Stimulated activated CD4-positive, alpha-beta T cell treated with anti-CD3 and anti-CD28 coated beads, Interleukin-4, amount 100 ng/mL, for 48 hours (primary cell): ENCODE data around the gene HDGFL3.

Experiments used
- DNase-seq, 2 donors: peaks; one replicate each; pipeline ENCODE4 v3.0.0-alpha.2; 2020; ENCODE audit warnings: low read depth in 2 of 2

The HDGFL3 gene

DNA sequence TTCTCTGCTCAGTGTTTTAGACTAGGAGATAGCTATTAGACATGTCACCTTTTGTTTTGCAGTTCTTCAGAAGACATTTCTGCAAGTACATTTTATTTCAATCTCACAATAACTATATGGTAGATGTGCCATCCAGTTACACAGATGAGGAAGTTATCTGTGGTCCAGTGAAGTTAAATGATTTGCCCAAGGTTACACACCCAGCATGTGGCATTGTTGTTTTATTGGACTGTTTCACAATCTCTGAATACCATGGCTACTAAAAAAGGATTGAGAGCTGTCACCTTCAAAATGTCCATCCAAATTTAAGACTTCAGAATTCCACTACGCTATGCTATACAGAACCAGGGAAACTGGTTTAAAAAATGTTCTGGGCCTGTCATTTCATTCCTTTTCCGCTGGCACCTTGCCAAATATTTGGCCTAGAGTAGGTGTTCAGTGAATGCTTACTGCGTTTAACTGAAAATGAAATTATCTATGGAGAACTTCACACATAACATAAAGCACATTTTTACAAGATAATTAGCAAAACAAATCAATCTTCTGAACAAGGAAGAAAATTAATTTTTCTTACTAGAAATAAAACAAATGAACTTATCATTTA lies 80.0 kb downstream of the HDGFL3 start:
- no peak for DNase-seq

DNA sequence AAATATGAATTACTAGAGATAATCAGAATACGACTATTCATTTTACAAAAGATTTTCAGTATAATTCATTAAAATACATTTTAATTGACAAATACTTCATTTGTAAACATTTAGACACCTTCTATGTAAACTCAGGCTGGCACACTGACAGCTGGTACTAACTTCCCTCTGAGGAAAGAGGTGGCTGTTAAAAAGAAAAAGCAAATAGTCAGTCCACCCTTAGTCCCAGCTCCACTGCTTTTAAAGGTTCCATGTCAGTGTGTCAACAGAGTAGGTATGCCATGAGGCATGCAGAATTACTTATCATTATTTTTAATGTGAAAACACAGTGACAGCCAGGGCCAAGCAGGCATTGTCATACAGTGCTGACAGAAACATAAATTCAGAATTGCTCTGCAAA lies 84.1 kb downstream of the HDGFL3 start:
- no peak for DNase-seq

DNA sequence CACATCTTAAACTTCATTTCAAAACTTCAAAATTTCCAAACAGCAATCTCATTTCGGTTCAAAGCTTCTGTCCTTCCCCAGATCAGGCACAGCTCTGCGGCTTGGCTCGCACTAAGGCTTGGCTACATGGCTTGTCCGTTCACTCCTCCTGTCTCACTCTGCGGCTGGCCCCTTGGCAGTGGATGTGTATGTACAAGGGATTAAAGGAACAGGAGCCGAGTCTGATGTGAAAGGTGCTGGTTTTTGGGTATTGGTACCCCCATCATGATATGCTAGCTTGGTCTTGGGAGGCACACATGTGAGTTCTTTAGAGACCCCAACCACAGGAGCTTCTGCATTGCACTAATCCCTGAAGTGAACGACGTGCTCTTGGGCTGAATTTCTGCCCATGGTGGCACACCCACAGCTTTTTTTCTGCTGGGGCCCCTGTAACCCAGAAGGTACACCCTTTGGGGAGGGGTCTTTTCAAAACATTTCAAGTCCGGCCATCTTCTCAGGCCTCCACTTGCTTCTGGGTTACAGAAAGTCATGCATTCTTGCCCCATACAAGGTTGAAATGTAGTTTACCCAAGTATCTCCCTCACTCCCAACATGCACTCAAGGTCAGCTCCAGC lies 87.5 kb downstream of the HDGFL3 start:
- DNase-seq, result no peak

DNA sequence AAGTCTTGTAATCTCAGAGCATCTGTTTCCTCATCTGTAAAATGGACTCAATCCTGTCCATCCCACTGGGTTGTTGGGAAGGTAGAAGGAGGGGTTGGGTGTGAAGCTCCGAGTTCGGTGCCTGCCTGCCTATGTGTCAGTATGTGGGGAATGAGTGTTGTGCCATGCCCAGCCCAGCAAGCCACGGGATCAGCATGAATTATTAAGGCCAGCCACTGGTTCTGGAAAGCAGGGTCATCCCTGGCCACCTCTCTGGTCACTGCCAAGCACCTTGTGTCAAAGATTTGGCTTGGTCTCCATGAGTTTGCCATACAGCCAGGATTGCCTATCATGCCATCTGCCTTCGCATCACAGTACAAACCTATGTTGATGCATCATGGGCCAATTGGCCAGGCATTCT lies 88.7 kb downstream of the HDGFL3 start:
- no peak for DNase-seq

GRCh38 chr15:83118291-83118827 lies 89.3 kb downstream of the HDGFL3 start:
- DNase-seq, result no peak

GRCh38 chr15:83115831-83116565 lies 91.6 kb downstream of the HDGFL3 start:
- DNase-seq, result no peak

GRCh38 chr15:83115410-83115809 lies 92.2 kb downstream of the HDGFL3 start:
- no peak for DNase-seq

DNA sequence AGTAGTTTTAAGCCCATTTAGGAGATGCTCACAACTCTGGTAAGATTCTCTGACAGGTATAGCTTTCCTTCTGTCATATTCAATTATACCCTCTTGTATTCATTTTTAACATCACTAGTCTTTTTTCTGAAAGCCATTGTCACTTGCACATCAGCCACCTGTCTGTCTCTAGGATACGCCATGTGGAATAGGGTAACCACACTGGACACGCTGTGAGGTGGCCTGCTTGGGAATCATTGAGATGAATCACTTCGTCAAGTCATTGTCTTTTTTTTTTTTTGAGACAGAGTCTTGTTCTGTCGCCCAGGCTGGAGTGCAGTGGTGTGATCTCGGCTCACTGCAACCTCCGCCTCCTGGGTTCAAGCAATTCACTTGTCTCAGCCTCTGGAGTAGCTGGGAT lies 92.8 kb downstream of the HDGFL3 start:
- no peak for DNase-seq

DNA sequence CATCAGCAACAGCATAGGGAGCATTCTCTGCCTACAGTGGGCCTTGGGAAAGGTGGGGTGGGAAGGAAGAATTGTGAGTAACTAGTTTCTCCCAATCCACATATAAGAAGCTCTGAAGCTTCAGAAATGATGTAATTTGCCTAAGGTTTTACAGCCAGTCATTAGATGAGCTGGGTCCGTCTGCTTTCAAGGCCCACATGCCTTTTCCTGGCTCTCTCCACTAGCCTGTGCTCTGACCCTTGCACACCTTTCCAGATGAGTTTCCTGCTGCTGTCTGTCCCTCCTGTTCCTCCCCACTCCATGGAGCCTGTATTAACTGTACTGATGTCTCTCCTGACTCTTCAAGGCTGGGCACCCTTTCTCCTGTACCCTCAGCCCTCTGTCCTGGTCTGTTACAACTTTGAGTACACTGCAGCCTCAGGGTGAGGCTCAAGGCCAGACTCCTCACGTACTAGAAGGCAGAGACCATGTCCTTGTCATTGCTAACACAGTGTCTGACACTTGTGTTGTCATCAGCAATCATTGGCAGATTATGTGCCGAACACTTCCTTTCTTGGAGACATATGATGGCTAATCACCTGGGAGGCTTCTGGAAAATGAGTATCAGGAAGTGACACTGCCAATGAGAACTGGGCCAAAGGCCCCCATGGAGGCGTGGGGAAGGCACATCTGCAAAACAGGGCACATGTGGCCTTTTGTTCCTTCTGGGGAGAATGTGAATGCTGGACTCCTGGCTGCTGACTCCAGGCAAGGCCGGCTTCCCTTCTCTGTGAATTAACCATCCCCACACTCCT lies 93.5 kb downstream of the HDGFL3 start:
- DNase-seq, result no peak

DNA sequence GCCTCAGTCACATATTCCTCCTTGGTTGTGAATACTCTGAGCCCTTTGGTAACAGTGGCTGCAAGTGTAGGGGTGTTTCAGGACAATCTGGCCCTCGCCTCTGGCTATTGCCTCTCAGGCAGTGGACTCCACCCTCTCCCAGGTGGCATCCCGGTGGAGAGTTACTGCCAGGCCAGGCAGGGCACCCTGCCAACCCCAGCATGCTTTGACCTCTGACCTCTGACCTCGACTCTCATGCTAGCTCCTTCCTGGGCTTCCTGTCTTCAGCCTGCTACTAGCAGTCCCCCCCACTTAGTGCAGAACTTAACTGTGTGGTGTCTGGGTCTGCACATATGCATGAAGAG lies 94.7 kb downstream of the HDGFL3 start:
- DNase-seq, result no peak

GRCh38 chr15:83112233-83112955 lies 95.2 kb downstream of the HDGFL3 start:
- no peak for DNase-seq

- DNase-seq, result no peak
Measured at GRCh38 chr15:83111149-83111548, 96.5 kb downstream of the HDGFL3 start.

- DNase-seq, result no peak
Measured at GRCh38 chr15:83110381-83110780, 97.2 kb downstream of the HDGFL3 start.

DNA sequence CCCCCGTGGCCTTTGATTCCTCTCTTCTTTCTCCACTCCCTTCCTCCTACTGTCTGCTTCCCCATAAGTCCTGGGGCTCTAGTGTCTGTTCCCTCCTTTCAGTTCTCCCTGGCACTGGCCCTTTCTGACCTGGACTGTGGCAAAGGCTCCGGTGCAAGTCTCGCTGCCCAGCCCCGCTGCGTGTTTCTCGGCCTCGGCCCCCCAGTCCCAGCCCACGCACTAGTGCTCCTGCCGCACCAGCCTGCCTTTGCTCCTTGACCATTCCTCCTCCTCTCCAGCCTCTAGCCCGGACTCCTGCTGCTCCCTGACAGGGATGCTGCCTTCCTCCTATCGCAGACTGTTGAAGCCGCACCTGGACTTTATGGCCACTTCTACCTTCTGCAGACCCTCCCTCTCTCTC lies 98.1 kb downstream of the HDGFL3 start:
- no peak for DNase-seq

DNA sequence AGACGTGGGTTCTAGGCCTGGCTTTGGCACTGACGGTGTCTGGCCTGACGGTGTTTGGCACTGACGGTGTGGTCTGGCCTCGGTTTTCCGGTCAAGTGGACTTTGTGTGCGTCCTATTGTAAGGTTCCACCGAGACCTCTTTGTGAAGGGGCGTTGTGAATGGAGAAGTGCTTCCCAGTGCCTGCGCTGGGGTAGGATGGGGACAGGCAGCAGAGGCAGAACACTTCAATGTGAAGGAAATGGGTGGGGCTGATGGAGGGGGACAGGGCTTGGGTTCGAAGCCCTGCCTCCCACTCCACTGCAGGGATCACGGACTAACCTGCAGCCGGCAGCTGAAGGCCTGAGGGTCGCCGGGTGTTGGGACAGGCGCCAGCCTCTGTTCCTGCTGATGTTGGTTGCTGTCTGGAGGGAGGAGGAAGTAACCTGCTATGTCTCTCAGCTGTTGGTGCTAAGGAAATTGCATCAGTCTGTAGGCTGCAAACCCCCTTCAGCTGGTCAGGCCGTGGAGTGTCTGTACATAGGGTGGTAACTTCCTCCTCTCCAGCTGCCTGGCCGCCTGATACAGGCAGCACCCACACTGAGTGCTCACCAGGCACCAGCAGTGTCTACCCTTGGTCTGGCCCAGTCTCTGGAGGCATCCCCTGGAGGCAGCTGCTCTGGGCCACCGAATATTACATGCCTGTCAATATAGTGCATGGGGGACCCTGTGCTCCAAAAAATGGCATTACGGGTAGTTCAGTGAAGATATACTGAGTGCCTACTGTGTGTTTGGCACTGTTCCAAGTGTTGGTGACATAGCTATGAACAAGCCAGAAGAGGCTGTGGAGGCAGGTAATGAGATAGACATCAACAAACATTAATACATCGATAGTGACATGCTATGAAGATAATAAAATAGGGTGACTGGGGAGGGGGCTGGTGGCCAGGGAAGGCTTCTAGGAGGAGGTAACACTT lies 99.1 kb downstream of the HDGFL3 start:
- DNase-seq, result no peak

DNA sequence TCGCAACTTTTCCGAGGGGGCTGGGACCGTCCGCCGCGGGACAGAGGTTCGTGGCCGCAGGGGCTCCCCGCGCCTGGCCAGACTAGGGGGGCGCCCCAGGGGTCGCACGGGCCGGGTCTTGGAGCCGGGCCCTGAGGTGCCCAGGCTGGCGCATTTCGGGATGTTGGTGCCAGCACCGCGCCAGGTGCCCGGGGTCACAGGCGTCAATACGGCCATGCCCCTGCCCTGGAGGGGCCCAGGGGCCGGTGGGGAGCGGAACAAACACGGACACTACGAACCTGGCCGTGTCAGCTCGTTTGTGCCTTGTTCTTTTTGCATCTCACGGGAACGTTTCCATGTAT lies 99.8 kb downstream of the HDGFL3 start:
- no peak for DNase-seq

DNA sequence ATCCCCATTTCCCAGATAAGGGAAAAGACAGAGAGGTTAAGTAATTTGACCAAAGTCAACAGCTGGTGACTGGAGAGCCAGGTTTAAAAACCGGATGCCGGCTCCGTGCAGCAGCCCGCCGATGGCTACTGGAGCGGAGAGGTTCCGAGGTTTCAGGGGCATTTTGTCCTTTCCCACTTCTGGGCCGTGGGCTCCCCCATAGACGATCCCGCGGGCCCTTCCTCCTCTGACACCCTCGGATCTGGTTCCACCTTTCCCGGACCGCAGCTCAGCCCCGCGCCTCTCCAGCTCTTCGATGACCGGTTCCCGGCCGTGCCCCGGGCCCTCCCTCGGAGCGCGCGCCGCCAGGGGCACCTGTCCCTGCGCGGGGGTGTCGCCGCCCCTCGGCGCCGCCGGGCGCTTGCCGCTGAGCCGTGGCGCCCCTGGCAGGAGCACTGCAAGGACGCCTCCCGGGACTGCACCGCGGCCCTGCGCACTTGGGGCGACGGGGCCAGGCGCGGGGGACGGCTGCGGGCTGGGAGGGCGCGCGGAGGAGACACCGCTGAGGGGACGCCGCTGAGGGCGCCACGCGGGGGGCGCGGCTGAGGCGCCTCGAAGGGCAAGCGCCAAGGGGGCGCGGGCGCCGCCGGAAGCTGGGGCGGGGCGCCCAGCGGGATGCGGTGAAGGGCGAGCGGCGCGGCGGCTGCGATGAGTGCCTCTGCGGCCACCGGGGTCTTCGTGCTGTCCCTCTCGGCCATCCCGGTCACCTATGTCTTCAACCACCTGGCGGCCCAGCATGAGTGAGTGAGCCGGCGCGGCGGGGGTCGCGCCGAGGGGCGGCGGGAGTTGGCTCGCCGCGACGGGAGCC lies 100.4 kb downstream of the HDGFL3 start, which contains the start of gene TM6SF1:
TSS of gene TM6SF1 (plus strand) at position 652 of the 847 bp plus-strand sequence. CDS start at position 688, 36 bp downstream.
- no peak for DNase-seq

DNA sequence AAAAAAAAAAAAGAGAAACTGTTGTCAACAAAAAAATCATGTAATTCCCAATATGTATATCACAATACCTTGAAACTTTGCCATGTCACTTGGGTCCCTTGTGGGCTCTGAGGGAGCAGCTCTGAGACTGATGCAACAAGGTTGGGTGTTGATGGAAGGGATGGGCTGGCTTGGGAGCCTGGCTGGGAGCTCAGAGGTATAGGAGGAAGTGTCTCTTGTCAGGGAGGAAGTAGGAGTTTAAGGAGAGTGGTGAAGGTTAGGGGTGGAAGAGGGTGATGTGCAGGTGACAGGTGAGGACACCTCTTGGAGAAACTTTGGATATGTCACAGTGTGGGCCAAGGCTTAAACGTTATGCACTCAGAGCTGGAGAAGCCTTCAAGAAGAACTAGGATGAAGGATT lies 102.2 kb downstream of the HDGFL3 start:
- no peak for DNase-seq

GRCh38 chr15:83104141-83104540 lies 103.5 kb downstream of the HDGFL3 start:
- no peak for DNase-seq

GRCh38 chr15:83102346-83102745 lies 105.3 kb downstream of the HDGFL3 start:
- no peak for DNase-seq
